GM18858 (cell line): Measurements from ENCODE around the gene FBXL17.
A peak's percentile ranks its signal among the peaks of the same experiment; 100 is the strongest.
"Not testable (repeated sequence)": the region's sequence is repeated elsewhere in the genome, so short reads cannot be mapped to it uniquely, and the experiment has no call there.

Source experiments
- ATAC-seq: cut with Tn5 transposase; IDR thresholded peaks from one replicate; pipeline ENCODE4 v1.9.1; 2021; ENCODE audit not compliant: unreplicated experiment

FBXL17 gene

GRCh38 chr5:108168915-108169314 lies 213.0 kb downstream of the FBXL17 start:
- no peak for ATAC-seq

DNA sequence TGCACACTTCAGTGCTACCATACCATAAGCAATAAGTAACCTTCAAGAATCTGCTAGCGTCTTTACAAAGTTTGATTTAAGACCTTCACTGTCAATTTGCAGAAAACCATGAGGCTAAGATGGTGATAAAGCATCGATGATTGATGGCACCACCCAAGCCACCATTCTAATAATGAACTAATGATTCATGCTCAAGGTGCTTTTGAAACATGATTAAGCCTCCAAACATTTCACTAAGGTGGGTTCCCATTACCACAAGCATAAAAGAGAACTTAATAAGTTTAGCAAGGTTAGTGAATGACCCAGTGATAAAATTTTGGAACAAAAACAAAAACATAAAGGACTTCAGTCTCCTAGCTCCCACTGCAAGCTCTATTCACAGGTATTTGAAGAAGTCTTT lies 214.7 kb downstream of the FBXL17 start:
- ATAC-seq, result no peak

GRCh38 chr5:108164574-108164973 lies 217.3 kb downstream of the FBXL17 start:
- ATAC-seq, result no peak

- ATAC-seq, result not testable (repeated sequence)
Observed at GRCh38 chr5:108152854-108153253, 229.0 kb downstream of the FBXL17 start.

- no peak for ATAC-seq
Observed at GRCh38 chr5:108149369-108149768, 232.5 kb downstream of the FBXL17 start.

GRCh38 chr5:108148715-108149139 lies 233.2 kb downstream of the FBXL17 start:
- peak; percentile 82 for ATAC-seq

- no peak for ATAC-seq
Observed at GRCh38 chr5:108146222-108146621, 235.7 kb downstream of the FBXL17 start.

DNA sequence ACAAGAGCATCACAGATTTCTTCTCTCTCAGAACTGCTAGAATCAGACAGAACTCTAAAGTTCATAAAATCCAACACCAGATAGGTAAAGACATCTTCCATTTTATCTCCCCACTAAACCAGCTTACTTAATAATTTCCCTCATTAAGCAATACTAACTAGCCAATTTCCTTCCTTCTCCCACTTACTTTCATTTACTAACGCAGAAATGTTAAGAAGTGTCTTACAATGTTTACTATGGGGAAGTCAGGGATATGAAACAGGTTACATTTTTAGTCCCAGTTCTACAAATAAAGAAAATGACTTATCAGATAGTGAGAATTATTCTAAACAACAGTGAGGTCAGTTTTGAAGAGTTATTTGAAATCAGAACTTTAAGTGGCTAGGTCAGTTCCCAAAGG lies 236.5 kb downstream of the FBXL17 start:
- no peak for ATAC-seq

DNA sequence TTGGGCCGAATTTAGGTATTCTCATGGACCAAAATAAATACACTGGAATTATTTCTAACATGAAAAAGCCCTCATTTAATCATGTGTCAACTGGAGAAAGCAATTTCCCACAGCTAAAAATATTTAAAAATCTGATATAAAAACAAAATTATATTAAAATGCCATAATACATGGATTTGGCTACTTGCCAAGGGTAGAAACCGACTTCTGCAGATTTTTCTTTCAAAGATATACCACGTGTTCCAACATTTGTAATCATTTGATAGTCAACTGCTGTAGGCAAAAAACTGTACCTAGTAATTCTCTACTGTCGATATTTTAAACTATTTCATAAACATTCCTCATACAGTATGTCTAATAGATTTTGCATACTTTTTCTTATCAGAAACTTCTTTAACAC lies 237.6 kb downstream of the FBXL17 start:
- ATAC-seq, result no peak

GRCh38 chr5:108143581-108143980 lies 238.3 kb downstream of the FBXL17 start:
- ATAC-seq, result no peak

GRCh38 chr5:108141676-108142075 lies 240.2 kb downstream of the FBXL17 start:
- ATAC-seq, result peak; percentile 53

- ATAC-seq, result no peak
Observed at GRCh38 chr5:108136493-108136892, 245.4 kb downstream of the FBXL17 start.

- ATAC-seq, result no peak
Observed at GRCh38 chr5:108129129-108129528, 252.8 kb downstream of the FBXL17 start.

GRCh38 chr5:108125771-108126511 lies 256.0 kb downstream of the FBXL17 start:
- peak; percentile 50 for ATAC-seq

GRCh38 chr5:108124596-108124995 lies 257.3 kb downstream of the FBXL17 start:
- no peak for ATAC-seq

- no peak for ATAC-seq
Observed at GRCh38 chr5:108122702-108123101, 259.2 kb downstream of the FBXL17 start.

DNA sequence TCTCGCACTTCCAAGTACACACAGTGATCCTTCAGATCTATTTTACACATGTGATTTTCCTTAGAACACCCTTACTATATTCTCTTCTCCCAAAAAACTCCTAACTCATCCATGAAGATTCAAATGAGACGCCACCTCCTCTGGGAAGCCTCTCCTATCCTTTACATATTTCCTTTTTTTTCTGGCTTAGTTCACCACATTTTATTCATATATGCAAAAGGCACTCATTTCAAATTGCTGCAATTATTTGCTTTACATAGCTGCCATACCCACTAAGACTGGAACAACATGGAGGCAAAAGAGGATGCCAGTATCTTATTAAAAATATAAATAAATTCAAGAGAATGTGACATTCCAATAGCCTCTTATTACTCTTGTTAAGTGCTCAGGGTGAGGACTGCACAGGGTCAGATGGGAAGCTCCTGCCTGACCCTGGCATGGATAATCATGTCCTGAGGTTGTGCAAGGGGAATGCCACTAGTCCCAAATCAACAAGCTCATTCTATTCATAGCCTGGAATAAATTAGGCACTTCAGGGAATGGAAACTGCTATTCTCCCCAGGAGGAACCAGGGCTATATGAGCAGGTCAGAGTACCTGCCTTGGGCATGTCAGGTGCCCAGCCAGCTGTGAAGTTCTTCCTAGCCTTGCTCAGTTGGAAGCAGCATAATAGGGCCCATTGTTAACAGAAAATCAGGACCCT lies 262.9 kb downstream of the FBXL17 start:
- no peak for ATAC-seq

DNA sequence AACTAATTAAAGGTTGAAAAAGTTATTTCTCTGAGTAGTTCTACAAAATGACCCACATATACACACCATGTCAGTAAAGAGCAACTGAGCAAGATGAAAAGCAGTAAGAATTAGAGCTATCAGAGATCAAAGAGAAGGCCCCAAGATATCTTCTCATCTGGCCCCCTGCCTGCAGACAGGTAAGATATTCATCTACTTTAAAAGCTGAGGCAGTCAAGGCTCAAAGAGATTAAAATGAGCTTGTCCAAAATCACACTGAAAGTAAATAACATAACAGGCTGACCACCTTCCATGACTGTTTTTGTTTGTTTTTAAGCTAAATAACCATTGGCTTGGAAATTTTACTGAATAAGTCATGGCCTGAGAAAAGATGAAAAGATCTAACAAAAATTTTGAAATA lies 266.2 kb downstream of the FBXL17 start:
- no peak for ATAC-seq

DNA sequence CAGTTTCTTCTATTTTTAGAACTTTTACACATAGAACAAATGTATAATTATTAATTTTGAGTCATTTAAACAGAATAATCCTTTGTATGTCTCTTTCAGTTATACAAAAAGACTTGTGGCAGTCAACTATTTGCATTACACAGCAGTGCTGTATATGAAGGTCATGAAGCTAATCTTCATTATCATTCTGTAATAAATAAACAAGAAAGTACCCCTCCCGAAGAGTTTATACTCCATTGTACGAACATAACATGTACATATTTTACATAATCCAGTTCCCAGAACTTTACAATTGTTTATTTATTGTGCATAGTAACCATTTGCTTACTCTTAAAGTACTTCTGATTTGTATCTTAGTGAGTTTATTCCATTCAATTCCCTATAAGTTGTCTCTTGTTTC lies 267.9 kb downstream of the FBXL17 start:
- no peak for ATAC-seq

GRCh38 chr5:108111736-108112135 lies 270.2 kb downstream of the FBXL17 start:
- ATAC-seq, result no peak

- ATAC-seq, result no peak
Observed at GRCh38 chr5:108109059-108109458, 272.8 kb downstream of the FBXL17 start.

GRCh38 chr5:108104448-108104847 lies 277.4 kb downstream of the FBXL17 start:
- no peak for ATAC-seq

DNA sequence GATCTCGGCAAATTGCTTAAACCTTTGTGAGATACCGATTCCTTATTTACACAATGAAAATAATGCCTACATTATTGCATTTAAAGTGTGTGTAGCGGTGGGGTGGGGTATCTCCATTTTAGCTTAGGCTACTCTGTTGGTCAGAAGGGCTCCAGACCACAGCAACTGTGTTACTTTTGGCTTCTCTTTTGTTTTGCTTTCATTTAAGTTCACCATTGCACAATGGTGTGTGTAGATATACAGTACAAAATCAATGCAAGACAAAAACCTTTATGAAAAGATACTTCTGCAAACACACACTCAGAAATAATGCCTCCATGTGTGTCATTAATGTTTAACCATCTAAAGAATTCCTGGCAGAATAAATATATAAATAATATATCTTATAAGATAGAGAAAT lies 279.4 kb downstream of the FBXL17 start:
- no peak for ATAC-seq
